ENCODE results near the gene LRRC4.

The LRRC4 gene

GRCh38 chr7:128004623-128005022 is 26.6 kb downstream of the LRRC4 start:
- no peak for DNase-seq

GRCh38 chr7:128003787-128004186 is 27.4 kb downstream of the LRRC4 start:
- no peak for DNase-seq

DNA sequence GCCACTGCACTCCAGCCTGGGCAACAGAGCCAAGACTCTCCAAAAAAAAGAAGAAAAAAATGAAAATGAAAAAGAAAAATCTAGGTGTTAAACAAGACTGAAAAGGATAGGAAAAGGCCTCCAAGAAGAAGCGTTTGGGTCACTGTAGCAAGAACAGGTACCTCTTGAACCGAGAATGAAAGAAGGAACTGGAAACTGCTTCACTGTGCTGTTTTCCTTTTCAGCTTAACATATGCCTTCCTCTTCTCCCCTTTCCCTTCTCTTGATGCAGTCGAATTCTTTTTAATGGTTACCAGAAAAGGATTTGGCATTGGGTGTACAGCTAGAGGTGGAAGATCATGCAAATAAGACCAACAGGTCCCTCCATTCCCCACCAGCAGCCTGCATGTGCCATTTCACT is 28.1 kb downstream of the LRRC4 start:
- no peak for DNase-seq

GRCh38 chr7:128000854-128001265 is 30.4 kb downstream of the LRRC4 start:
- no peak for DNase-seq

DNA sequence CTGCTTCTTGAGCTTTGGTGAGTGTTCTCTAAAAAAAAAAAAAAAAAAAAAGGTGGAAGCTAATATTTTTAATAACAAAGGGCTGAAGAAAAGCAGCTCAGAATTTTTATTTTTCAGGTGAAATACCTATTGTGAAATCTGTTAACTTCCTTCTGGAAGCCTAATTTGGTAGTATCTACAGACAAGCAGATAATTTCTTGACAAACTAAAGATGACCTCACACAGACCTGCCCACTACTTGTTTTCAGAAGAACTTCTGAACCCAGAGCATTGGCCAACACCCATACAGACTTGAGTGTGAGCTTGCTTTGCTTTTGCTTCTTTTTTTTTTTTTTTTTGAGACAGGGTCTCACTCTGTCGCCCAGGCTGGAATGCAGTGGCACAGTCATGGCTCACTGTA is 31.2 kb downstream of the LRRC4 start:
- DNase-seq: no peak

DNA sequence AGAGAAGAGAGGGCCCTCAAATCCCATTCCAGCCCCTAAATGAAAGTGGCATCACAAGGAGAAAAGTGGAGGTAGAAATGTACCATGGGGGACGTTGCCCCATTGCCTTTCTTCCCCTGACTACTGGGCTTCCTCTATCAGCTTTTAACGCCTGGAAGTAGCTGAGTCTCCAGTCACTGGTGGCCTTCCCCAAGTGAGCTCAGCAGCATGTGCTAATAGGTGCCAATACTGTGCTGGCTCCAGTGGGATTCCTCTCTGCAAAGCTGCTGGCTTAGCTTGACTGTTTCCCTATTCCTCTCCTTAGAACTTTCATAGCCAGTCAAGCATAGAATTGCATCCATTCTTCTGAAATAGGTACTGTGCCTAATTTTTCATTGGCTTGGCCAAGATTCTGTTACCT is 32.6 kb downstream of the LRRC4 start:
- no peak for DNase-seq

- DNase-seq: no peak
Observed at GRCh38 chr7:127997226-127997922, 33.9 kb downstream of the LRRC4 start.

GRCh38 chr7:127996253-127997071 is 34.8 kb downstream of the LRRC4 start:
- DNase-seq: no peak

DNA sequence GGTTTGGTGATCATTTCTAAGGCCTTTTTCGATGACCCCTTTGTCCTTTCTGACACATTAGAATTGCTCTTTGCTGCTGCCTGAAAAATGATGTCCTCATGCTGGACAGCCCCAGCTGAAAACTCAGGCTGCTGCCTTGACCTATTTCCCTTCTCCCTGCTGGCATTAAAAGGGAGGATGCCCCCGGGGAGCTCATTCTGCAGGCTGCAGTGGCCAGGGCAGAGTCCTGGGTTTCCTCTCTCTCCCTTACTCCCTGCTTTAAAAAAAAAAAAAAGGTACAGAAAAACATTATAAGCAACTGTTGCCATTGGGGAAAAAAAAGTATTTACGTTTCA is 35.4 kb downstream of the LRRC4 start:
- no peak for DNase-seq

DNA sequence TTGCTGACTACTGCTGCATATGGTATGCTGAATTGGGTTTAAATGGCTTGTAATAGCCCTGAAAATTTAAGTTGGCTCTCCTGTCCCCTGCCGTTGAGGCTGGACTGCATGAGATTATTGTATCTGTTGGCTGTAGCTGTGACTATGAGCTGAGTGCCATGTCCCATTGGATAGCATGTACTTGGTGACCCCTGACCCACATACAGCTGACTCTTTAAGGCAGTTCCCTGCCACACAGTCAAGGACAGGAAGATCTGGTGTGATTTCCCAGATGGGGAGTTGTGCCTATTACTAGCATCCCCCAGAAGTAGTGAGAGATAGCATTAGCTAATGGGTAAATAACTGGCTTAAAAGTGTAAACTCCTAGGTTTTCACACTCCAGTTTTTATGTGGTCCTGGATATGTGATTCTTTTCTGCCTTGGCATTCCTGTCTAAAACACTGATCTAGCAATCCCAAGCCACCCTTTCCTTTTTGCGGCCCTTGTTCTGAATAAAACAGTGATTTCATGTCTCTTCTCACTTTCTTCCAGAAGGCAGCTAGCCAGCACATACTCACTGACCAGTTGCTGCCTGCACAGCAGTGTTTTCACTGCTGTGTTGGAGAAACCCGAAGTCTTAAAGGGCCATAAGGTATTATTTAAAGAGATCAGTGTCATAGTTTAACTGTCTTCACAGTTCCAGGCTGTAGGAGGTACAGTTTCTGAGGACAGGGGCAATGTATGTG is 35.9 kb downstream of the LRRC4 start:
- no peak for DNase-seq

DNA sequence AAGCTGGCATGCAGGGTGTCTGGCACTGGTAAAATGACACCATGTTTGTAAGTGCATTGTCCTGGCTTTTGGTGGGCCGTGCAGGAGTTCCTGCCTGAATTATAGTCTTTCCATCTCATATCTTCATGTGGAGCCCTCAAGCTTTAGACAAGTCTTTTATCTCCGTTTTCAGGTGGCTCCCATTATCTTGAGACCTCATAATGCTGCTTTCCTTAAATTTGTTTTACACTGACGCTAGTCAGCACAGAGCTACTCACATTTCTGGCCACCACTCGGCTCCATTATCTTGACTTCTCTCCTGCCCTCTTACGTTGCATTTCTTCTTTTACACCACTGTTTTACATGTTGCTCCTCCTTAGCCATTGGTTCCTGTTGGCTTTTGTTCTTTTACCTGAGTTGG is 37.2 kb downstream of the LRRC4 start:
- no peak for DNase-seq

GRCh38 chr7:127993317-127993716 is 37.9 kb downstream of the LRRC4 start:
- DNase-seq: no peak

DNA sequence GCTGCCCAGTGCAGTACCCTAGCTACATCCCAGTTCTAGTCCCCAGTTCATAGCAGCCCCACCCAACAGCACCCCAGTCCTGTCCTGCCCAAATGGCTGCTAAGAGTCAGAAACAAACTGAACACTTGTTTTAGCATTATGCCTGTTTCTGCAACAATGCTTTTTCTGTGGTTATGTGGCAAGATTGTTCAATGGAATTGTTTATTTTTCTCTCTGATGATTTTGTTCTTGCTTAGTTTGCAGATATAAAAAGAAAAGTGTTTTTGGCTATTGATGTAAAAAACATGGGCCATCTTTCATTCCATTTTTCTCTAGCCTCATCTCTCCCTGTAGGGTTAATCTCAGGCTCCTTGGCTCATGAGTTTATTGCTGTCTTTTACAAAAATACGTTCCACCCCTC is 42.5 kb downstream of the LRRC4 start:
- DNase-seq: no peak

GRCh38 chr7:127986581-127987521 is 44.4 kb downstream of the LRRC4 start:
- no peak for DNase-seq

DNA sequence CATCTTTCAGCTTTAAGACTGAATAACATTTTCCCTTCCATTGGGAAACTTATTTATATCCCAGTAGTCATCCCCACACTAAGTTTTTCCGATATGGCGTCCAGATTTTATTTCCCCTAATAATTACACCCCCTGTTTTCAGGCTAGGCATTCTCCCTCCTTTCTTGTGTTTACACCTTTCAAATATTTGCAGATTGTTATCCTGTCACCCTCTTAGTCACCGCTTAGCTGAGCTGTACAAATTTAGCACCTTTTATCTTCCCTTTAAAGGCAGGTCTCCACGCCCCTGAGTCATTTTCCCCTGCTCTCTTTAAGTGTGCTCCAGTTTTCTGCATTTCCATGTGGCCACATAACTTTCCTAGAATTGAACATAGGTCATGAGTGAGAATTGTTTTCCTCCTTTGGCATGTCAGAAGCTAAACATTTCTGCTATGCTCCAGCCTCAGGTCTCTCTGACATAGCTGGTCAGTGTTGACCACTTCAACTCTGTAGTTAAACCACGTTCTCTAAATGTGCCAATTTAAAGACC is 47.4 kb downstream of the LRRC4 start:
- no peak for DNase-seq

DNA sequence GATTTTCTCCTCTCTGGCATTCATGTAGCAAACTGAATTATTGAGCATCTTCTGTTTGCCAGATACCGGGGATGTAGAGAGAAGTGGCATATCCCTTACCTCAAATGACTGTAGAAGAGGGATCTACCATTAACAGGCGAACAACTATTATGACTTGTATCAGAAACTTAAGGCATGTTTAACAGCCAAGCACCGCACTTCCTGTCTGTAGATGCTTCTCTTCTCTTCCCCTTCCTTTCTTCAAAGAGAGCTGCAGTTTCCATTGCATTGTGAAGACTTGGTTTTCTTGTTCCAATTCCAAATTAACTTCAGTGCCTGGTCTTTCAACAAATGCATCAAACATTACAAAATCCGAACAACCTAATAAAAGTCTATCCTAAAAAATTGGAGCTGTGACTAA is 49.3 kb downstream of the LRRC4 start:
- DNase-seq: no peak

GRCh38 chr7:127980901-127981300 is 50.3 kb downstream of the LRRC4 start:
- DNase-seq: no peak

GRCh38 chr7:127979728-127980126 is 51.5 kb downstream of the LRRC4 start:
- no peak for DNase-seq

GRCh38 chr7:127979113-127979727 is 52.0 kb downstream of the LRRC4 start:
- no peak for DNase-seq

- no peak for DNase-seq
Observed at GRCh38 chr7:127978421-127978820, 52.8 kb downstream of the LRRC4 start.

Measured in GOT3 (cell line).